Measurements from ENCODE around the gene TMEM17. TPM values are rescaled to one million over a fixed set of nuclear protein-coding genes. Genes with fewer than 3 reads are reported as not detected.

Gene TMEM17
- total RNA-seq, 2 experiments from 2014 or later: not detected

DNA sequence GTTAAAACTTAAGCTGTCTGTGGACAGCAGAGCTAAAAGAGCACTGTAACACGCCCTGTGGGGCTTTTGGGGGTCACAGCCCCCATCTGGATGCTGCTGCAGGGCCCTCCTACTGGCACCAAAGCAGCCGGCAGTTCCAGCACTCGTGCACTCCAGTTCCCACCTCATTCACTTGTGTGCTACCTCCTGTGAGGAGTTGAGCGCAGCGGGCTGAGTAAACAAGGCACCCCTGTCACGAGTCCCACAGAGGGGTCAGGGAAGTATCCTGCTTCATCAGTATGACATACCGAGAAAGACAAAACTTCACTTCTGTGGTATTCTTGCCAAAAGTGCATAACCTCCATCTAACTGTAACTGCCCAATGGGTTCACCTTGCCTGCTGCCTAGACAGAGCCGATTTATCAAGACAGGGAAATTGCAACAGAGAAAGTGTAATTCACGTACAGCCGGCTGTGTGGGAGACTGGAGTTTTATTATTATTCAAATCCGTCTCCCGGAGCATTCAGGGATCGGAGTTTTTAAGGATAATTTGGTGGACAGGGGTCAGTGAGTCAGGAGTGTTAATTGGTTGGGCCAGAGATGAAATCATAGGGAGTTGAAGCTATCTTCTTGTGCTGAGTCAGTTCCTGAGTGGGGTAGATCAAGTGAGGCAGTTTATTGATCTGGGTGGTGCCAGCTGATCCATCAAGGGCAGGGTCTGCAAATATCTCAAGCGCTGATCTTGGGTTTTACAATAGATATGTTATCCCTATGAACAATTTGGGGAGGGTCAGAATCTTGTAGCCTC is 41.6 kb downstream of the TMEM17 start:
- Mint-ChIP-seq H3K4me1 (ENCODE audit: low read depth) (no peaks in the 10 kb centered on the region), H3K9me3 (no peaks in the 10 kb centered on the region), H3K27me3 (no peaks in the 10 kb centered on the region), H3K36me3 (ENCODE audit: low read depth) (no peaks in the 10 kb centered on the region), H3K27ac (no peak overlapping the region), H3K4me3 (no peak overlapping the region)
- Histone ChIP-seq H3K4me3 (ENCODE audit: low read length) (no peak overlapping the region), H3K36me3 (ENCODE audit: insufficient read depth, low read length) (no peaks in the 10 kb centered on the region), H3K27ac (ENCODE audit: low read depth in 1 of 2, low read length in 2 of 2) (no peak overlapping the region), H3K9me3 (ENCODE audit: control insufficient read depth in 1 of 2, insufficient read depth in 1 of 2, low read length in 2 of 2) (no peaks in the 10 kb centered on the region), H3K27me3 (ENCODE audit: control insufficient read depth in 1 of 2, insufficient read depth in 2 of 2, low read length in 2 of 2) (no peaks in the 10 kb centered on the region), H3K4me1 (ENCODE audit: insufficient read depth, low read length) (no peaks in the 10 kb centered on the region)
- no peak for DNase-seq
- ChIA-PET CTCF (no interaction called here), POLR2A (no interaction called here)
- intact Hi-C loops (cut with DNase I, micrococcal nuclease): no loop called here
- no peak for TF ChIP-seq CTCF (IDR thresholded peaks at IDR 0.05)
- no peak for ATAC-seq (ENCODE audit: poor library complexity)

DNA sequence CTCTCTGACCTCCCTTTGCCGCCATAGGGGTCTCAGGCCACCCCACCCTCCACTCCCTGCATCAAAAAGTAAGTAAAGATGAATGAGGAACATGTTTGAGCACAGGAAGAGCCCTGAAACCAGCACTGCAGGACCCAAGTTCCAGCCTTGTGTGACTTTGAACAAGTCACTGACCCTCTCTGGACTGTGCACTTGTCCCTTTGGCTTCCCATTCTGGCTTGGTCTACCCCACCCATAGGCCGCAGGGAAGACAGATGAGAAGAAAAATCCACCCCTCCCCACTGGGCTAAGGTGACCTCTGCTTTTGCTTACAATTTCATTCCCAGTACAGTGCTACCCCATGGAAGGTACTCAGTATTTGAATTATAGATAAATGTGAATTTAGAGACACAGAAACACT is 43.8 kb downstream of the TMEM17 start:
- TF ChIP-seq CTCF (IDR thresholded peaks at IDR 0.05): no peak
- H3K36me3 ChIP-seq (ENCODE audit: insufficient read depth, low read length): no peaks in the 10 kb centered on the region
- H3K4me3 ChIP-seq (ENCODE audit: low read length): no peak overlapping the region
- no peaks in the 10 kb centered on the region for H3K27me3 Mint-ChIP-seq
- H3K27me3 ChIP-seq (ENCODE audit: control insufficient read depth in 1 of 2, insufficient read depth in 2 of 2, low read length in 2 of 2): no peaks in the 10 kb centered on the region
- no peaks in the 10 kb centered on the region for H3K9me3 Mint-ChIP-seq
- CTCF ChIA-PET: no interaction called here
- no peak overlapping the region for H3K4me3 Mint-ChIP-seq
- no peaks in the 10 kb centered on the region for H3K4me1 Mint-ChIP-seq (ENCODE audit: low read depth)
- H3K27ac ChIP-seq (ENCODE audit: low read depth in 1 of 2, low read length in 2 of 2): no peak overlapping the region
- no peak overlapping the region for H3K27ac Mint-ChIP-seq
- ATAC-seq (ENCODE audit: poor library complexity) (no peak), DNase-seq (no peak)
- POLR2A ChIA-PET: no interaction called here
- intact Hi-C loops (cut with DNase I, micrococcal nuclease): no loop called here
- peaks cover 3% of the 10 kb centered on the region for H3K4me1 ChIP-seq (ENCODE audit: insufficient read depth, low read length)
- no peaks in the 10 kb centered on the region for H3K36me3 Mint-ChIP-seq (ENCODE audit: low read depth)
- no peaks in the 10 kb centered on the region for H3K9me3 ChIP-seq (ENCODE audit: control insufficient read depth in 1 of 2, insufficient read depth in 1 of 2, low read length in 2 of 2)

- Histone ChIP-seq H3K4me1 (ENCODE audit: insufficient read depth, low read length) (peaks cover 8% of the 10 kb centered on the region), H3K4me3 (ENCODE audit: low read length) (no peak overlapping the region), H3K27me3 (ENCODE audit: control insufficient read depth in 1 of 2, insufficient read depth in 2 of 2, low read length in 2 of 2) (peaks cover 0 to under 1% of the 10 kb centered on the region in 2 experiments), H3K9me3 (ENCODE audit: control insufficient read depth in 1 of 2, insufficient read depth in 1 of 2, low read length in 2 of 2) (no peaks in the 10 kb centered on the region), H3K27ac (ENCODE audit: low read depth in 1 of 2, low read length in 2 of 2) (no peak overlapping the region), H3K36me3 (ENCODE audit: insufficient read depth, low read length) (no peaks in the 10 kb centered on the region)
- ChIA-PET CTCF (no interaction called here), POLR2A (no interaction called here)
- Mint-ChIP-seq H3K4me1 (ENCODE audit: low read depth) (no peaks in the 10 kb centered on the region), H3K27me3 (no peaks in the 10 kb centered on the region), H3K4me3 (no peak overlapping the region), H3K27ac (no peak overlapping the region), H3K9me3 (no peaks in the 10 kb centered on the region), H3K36me3 (ENCODE audit: low read depth) (no peaks in the 10 kb centered on the region)
- TF ChIP-seq CTCF (IDR thresholded peaks at IDR 0.05): no peak
- intact Hi-C loops (cut with DNase I, micrococcal nuclease): no loop called here
- DNase-seq (no peak), ATAC-seq (ENCODE audit: poor library complexity) (no peak)
Measured at GRCh38 chr2:62461707-62462106, 44.3 kb downstream of the TMEM17 start.

Measured in CD4-positive, alpha-beta T cell (primary cell).